ENCODE data around the gene GNG10.

DNA sequence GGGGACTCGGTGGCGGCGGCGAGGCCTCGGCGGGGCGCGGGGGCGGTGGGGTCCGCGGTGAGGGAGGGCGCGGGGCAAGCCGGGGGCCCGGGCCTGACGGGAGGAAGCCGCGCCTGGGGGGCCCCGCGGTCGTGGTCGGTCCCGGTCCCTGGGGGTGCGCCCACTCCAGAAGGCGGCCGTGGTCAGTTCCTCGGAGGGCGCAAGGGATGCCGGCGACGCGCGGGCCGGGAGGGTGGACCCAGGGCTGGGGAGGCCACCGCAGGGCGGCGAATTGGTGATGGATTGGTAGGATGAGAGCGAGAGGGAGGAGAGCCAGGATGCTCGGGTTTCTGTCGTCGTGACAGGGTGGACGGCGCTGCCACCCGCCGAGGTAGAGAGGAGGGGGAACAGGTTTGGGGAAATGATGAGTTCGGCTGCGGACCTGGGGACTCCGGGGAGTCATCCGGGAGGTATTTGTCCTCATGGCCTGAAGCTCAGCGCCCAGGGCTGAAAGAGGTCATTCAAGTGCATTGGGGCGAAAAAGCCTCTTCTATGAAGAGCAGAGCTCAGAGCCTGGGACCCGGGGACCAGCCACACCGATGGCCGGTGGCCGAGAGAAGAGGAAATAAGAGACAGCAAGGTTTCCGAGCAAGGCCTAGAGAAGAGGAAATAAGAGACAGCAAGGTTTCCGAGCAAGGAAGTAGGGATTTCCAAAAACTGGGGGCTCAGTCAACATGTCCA, 557 bp downstream of the GNG10 start:
- TF ChIP-seq, protein P1, sequence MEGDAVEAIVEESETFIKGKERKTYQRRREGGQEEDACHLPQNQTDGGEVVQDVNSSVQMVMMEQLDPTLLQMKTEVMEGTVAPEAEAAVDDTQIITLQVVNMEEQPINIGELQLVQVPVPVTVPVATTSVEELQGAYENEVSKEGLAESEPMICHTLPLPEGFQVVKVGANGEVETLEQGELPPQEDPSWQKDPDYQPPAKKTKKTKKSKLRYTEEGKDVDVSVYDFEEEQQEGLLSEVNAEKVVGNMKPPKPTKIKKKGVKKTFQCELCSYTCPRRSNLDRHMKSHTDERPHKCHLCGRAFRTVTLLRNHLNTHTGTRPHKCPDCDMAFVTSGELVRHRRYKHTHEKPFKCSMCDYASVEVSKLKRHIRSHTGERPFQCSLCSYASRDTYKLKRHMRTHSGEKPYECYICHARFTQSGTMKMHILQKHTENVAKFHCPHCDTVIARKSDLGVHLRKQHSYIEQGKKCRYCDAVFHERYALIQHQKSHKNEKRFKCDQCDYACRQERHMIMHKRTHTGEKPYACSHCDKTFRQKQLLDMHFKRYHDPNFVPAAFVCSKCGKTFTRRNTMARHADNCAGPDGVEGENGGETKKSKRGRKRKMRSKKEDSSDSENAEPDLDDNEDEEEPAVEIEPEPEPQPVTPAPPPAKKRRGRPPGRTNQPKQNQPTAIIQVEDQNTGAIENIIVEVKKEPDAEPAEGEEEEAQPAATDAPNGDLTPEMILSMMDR (IDR thresholded peaks at IDR 0.05) = no peak
- TF ChIP-seq POLR2A (IDR thresholded peaks at IDR 0.05) = no peak
